NCI-H524 treated with DMSO at 0.1 percent for 48 hours (cell line): ENCODE results near the gene OR2W3.
"Not testable (repeated sequence)": the region's sequence is repeated elsewhere in the genome, so short reads cannot be mapped to it uniquely, and the experiment has no call there.

Source experiments
- DNase-seq: peaks from one replicate; lab custom pipeline; 2025; lab: John Stamatoyannopoulos, UW

OR2W3 gene

DNA sequence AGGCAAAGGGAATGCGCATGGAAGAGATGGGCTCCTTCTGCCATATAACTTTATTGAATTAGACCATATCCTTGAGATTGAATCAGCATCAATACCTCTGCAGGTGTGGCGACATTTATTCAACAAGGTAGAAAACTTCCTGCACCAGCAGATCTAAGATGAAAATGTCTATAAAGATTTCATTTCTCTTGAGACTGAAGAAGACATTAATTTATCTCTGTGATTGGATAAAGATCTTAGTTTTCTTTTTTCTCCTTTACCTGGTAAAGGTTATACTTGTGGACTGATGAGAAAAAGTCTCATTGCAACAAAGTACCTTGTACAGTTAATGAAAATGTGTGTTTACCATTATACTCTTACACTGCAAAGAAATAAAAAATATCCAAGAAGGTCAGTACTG, 24.6 kb downstream of the OR2W3 start, which contains the start of gene OR2T8:
Gene OR2T8 (plus strand): TSS at position 301 of the 400 bp plus-strand sequence. CDS start 766 bp downstream, outside the sequence.
- DNase-seq = no peak

DNA sequence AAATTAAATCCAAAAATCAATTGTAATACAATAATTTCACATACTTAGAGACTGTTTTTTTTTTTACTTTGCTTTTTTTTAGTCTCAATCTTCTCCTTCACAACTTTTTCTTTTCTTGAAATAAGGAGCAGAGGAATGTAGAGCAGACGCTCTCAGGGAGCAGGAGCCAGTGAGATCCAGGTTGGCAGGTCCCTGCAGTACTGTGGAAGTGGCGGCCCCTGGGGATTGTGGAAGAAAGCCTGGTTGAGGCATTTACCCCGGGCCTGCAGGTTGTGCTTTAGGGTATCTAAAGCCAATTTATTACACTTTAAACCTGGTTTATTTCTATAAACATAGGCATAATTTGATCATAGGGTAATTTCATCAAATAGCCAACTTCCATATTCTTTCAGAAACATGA, 28.6 kb downstream of the OR2W3 start:
- no peak for DNase-seq

DNA sequence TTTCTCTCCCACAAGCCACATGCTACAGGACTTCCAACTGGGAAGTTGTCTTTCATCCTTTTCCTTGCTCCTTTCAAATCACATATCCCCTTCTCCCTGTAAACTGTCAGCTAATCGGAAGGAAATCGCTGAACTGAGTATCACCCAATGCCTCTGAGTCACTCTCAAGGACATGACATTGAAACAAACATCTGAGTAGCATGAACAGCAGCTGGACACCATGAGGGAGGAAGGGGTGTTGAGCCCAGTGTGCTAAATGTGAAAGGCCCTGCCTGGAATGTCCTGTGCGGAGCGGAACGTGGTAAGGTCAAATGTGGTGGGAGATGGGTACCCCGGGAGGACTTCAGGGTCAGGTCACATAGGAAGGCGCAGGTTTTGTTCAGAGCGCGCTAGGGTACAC, 29.5 kb downstream of the OR2W3 start, which contains the start of gene OR2AJ1:
Gene OR2AJ1 (plus strand): TSS at position 22 of the 400 bp plus-strand sequence. CDS start 8,880 bp downstream, outside the sequence.
- DNase-seq = no peak

DNA sequence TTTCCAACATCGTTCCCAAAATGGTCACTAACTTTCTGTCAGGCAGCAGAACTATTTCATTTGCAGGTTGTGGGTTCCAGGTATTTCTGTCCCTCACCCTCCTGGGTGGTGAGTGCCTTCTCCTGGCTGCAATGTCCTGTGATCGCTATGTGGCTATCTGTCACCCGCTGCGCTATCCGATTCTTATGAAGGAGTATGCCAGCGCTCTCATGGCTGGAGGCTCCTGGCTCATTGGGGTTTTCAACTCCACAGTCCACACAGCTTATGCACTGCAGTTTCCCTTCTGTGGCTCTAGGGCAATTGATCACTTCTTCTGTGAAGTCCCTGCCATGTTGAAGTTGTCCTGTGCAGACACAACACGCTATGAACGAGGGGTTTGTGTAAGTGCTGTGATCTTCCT, 38.6 kb downstream of the OR2W3 start:
- no peak for DNase-seq

DNA sequence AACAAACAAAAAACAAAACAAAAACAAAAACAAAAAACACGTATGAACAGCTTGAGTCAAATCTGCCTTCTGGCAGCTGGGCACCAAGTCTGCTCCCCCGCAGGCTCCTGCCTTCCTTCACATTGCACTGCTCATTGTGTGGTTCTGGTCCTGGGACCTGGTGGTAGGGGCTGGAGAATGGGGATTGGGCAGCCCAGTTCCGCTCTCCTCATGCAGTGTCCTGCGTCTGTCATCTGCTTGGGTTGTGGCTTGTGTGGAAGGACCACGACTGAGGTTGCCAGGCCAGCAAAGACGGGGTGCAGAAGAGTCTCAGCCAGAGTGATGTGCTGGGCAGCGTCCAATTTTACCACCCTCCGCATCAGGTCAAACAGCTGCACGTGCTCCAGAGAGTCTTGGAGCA, 40.4 kb downstream of the OR2W3 start:
- DNase-seq = no peak

DNA sequence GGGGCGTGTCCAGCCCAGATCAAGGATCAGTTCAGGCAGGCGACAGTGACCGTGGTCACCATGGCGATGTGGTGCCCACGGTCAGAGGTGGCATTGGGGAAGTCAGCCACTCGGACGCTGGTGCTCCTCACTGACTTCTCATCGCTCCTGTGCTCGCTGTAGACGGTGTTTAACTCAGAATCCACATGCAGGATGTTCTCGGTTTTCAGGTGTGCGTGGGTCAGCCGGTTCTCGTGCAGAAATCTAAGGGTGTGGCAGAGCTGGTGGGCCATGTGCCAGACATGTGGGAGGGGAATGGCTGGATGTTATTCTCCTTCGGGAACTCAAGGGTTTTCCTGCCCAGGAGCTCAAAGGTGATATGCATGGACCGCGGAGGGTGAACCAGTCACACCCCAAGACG, 41.0 kb downstream of the OR2W3 start:
- no peak for DNase-seq

DNA sequence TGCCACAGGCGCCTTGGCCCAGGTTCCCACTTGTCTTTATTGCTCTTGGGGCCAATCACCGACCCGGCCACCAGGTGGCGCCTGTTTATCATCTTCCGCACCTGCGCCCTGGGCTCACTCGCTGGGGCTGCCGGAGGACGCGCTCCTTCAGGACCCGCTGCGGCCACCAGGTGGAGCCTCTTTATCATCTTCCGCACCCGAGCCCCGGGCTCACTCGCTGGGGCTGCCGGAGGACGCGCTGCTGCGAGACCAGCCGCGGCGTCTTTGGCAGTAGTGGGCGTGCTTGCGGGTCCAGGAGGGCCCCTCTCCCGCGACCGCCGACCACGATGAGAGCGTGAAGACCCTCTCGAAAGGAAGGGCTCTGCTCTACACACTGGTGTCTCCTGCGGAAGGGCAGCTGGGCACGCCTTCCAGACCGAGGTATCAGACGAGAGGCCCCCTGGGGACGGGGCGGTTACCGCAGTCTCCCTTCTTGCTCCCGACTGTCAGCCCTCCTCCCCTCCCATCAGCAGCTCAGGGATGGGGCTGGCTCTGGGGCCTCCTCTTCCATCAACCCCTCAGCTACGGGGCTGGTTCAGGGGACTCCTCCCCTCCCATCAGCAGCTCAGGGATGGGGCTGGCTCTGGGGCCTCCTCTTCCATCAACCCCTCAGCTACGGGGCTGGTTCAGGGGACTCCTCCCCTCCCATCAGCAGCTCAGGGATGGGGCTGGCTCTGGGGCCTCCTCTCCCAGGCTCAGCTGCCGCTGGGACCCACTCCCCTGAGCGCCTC, 41.8 kb downstream of the OR2W3 start:
- DNase-seq = not testable (repeated sequence)

DNA sequence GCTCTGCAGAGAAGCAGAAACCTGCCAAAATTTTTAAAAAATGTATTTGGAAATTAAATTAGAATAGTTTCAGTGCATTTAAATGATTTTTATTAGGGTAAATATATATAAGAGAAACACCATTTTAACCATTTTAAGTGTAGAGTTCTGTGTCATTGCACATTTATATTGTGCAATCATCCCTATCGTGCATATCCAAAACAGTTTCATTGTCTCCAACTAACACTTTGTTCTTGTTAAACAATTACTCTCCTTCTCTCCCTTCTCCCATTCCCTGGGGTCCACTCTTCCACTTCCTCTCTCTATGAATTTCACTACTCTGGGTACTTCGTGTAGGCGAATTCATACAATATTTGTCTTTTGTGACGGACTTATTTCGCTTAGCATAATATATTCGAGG, 47.2 kb downstream of the OR2W3 start:
- no peak for DNase-seq
